Ramos (cell line): ENCODE measurements around the gene PRSS48.
"Not testable (repeated sequence)": the region's sequence is repeated elsewhere in the genome, so short reads cannot be mapped to it uniquely, and the experiment has no call there.

Source experiments
- in situ Hi-C: fragments of 300-500 bp; cut with MboI; formaldehyde crosslinking; loops from one replicate; pipeline ENCODE4 v1.14.3; 2022; ENCODE audit warnings: low sequenced_read_pairs; ENCODE audit not compliant: unreplicated experiment

PRSS48 gene, protein sequence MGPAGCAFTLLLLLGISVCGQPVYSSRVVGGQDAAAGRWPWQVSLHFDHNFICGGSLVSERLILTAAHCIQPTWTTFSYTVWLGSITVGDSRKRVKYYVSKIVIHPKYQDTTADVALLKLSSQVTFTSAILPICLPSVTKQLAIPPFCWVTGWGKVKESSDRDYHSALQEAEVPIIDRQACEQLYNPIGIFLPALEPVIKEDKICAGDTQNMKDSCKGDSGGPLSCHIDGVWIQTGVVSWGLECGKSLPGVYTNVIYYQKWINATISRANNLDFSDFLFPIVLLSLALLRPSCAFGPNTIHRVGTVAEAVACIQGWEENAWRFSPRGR

DNA sequence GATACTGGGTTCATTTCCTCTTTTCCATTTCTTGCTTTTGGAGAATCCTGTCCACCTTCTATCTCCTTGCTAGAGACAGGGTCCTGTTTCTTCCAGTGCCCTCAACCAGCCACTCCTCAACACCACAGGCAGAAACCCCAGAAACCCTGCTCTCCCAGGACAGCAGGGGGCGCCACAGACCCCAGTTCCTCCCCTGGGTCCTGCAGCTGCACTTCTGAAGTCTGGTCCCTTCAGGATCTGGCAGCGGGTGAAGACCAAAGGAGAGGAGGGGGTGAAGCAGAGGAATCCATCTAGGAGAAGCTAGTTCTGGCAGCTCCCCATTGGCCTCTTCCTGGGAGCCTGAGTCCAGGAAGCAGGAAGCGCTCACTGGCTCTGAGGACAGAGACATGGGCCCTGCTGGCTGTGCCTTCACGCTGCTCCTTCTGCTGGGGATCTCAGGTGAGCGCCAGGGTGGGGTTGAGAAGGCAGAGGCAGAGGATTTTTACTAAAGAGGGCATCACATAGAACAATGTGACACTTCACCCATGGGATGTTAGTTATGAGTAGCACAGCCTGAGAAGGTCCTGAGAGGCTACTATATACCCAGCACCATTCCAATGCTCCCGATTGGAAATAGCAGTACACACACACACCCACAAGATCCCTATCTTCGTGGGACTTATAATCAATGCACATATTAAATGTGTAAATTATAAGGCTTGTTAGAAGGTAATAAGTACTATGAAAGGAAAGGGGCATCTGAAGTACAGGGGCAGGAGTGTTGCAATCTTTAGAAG, at the start of gene PRSS48:
Gene PRSS48, plus strand, starts transcription at position 375 of the 776 bp plus-strand sequence. Its CDS starts 12 bp downstream, at position 387.
- in situ Hi-C loops = no loop called here

- in situ Hi-C loops = no loop called here
Observed at GRCh38 chr4:151227172-151227571, 49.8 kb upstream of the PRSS48 start.

- in situ Hi-C loops = no loop called here
Observed at GRCh38 chr4:151227731-151228130, 49.2 kb upstream of the PRSS48 start.

- in situ Hi-C loops = no loop called here
Observed at GRCh38 chr4:151228189-151229119, 48.5 kb upstream of the PRSS48 start.

- in situ Hi-C loops = no loop called here
Observed at GRCh38 chr4:151231915-151232595, 44.9 kb upstream of the PRSS48 start.

DNA sequence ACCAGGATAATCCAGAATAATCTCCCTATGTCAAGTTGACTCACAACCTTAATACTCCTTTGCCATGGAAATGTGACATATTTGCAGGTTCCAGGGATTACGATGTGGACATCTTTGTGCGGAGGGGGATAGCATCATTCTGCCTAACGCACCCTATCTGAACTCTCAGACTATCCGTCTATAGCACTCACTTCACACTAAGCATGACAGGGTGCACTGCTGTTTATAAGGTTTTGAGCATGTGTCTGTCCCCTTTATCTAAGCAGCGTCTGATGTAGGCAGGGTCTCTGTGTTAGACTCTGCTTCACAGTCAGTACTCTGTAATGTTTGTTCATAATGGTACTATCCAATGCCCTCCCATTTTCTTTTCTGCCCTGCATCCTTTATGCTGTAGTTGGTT, 43.4 kb upstream of the PRSS48 start:
- in situ Hi-C loops = no loop called here

DNA sequence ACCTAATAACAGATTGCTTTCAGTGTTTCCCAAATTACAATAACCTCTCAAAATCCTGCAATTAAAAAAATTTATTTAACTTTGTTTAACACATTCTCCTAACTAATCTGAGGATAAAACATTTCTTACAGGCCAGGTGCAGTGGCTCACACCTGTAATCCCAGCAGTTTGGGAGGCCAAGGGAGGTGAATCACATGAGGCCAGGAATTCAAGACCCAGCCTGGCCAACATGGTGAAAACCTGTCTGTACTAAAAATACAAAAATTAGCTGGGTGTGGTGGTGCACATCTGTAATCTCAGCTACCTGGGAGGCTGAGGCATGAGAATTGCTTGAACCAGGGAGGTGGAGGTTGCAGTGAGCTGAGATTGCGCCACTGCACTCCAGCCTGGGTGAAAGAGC, 41.6 kb upstream of the PRSS48 start:
- in situ Hi-C loops = not testable (repeated sequence)

DNA sequence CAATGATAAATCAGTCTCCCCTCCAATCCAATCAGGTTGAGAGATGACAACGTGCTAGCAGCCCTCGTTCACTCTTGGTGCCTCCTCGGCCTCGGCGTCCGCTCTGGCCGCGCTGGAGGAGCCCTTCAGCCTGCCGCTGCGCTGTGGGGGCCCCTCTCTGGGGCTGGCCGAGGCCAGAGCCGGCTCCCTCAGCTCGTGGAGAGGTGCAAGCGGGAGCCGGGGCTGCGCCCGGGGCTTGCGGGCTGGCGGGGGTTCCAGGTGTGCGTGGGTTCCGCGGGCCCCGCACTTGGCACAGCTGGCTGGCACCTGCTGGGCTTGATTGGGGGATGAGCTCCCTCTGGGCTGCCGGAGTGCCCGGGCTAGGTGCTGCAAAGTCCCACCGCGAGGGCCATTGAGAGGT, 40.9 kb upstream of the PRSS48 start:
- in situ Hi-C loops = no loop called here

DNA sequence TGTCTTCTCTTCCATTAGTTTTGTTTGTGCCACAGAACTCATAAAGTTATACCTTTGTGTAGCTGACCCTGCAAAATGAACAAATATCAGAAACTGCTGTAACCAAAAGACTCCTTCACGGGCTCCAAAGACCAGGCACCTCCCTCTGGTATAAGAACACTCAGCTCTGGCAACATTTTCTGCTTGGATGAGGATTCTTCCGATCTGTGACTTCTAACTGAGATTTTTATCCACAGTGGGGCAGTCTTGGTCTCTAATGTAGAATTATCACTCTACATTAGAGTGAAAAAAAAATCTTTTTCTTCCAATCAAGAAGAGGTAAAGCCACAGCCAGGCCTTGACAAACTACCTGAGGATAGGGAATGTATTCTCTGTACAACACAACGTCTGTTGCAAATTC, 38.5 kb upstream of the PRSS48 start:
- in situ Hi-C loops = no loop called here

- in situ Hi-C loops = no loop called here
Observed at GRCh38 chr4:151239608-151240007, 37.4 kb upstream of the PRSS48 start.

DNA sequence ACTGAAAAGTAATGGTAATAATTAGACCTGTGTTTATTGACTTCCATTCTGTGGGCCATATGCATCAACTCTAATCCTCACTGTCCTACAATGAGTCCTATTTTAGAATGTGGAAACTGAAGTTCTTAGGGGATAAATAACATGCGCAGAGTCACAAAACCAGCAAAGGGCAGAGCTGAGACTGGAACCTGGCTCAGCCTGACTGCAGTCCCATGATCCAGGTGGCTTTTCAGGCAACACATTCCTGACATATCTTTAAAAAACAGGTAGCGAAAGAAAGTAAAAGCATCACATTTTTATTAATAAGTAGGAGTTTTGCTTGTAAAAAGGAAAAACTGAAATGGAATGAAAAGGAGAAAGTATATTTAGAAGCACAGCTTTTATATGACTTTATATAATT, 34.7 kb upstream of the PRSS48 start:
- in situ Hi-C loops = no loop called here

DNA sequence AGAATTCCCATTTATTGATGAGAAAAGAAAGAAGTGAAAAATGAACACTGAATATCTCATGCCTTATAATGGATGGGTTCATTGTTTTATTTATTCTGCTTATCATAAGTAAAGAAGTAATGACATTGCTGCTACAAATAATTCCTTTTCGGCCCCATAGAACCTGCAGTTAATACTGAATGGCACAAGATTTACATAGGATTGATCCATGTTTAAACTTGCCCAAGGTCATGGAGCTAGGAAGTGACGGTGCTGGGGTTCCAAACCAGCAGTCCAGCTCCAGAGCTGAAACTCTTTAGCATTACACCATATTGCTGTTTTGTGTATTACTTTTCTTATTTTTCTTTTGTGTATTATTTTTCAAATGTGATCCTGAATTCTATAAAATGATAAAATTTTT, 30.2 kb upstream of the PRSS48 start:
- in situ Hi-C loops = no loop called here

- in situ Hi-C loops = no loop called here
Observed at GRCh38 chr4:151247395-151247794, 29.6 kb upstream of the PRSS48 start.

GRCh38 chr4:151248519-151248918, 28.4 kb upstream of the PRSS48 start:
- in situ Hi-C loops = no loop called here

- in situ Hi-C loops = no loop called here
Observed at GRCh38 chr4:151250706-151251105, 26.3 kb upstream of the PRSS48 start.

DNA sequence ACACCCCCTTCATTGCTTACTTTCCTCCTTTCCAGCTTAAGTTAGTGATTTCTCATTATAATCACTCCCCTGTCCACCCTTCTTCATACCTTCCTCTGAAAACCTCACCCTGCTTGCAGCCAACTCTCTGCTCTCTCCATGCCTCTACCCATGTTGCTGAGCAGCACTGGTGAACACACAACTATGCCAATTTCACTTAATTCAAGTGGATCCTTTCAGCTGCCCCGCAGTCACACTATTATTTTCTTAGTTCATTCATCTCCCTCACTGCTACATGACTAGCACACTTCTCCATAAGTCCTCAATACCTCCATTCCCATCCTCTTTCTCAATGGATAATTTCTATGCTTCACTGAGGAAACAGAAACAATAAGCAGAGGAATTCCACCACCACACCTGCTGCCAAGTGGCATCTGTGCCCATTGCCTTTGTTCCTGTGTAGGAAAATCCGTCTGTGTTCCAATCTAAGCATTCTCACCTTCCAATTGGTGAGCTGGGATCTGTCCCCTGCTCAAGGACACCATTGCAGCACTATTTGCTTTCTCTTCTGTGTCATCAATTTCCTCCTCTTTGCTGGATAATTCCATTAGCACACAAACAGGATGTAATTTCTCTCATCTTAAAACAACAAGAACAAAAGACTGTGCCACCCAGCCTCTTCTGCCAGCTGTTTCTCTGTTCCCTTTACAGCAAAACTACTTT, 25.2 kb upstream of the PRSS48 start:
- in situ Hi-C loops = no loop called here

DNA sequence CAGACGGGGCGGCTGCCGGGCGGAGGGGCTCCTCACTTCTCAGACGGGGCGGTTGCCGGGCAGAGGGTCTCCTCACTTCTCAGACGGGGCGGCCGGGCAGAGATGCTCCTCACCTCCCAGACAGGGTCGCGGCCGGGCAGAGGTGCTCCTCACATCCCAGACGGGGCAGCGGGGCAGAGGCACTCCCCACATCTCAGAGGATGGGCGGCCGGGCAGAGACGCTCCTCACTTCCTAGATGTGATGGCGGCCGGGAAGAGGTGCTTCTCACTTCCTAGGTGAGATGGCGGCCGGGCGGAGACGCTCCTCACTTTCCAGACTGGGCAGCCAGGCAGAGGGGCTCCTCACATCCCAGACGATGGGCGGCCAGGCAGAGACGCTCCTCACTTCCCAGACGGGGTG, 21.7 kb upstream of the PRSS48 start:
- in situ Hi-C loops = not testable (repeated sequence)

- in situ Hi-C loops = not testable (repeated sequence)
Observed at GRCh38 chr4:151255680-151256079, 21.3 kb upstream of the PRSS48 start.

GRCh38 chr4:151256134-151256533, 20.8 kb upstream of the PRSS48 start:
- in situ Hi-C loops = no loop called here
